Astrocyte (in vitro differentiated cells and primary cell): Measurements from ENCODE around the gene CDH5.

Source experiments
- EZH2 ChIP-seq: IDR thresholded peaks from 2 replicates; pipeline ENCODE4 v1.6.1; 2012; ENCODE audit warnings: mild to moderate bottlenecking, low read length, inconsistent platforms; ENCODE audit not compliant: insufficient read depth
- TF ChIP-seq, protein P1 (sequence below): IDR thresholded peaks from 2 replicates; pipeline ENCODE4 v1.5.1; 2011; ENCODE audit warnings: low read depth, mild to moderate bottlenecking, inconsistent platforms, low read length, moderate library complexity; ENCODE audit not compliant: insufficient read depth

DNA sequence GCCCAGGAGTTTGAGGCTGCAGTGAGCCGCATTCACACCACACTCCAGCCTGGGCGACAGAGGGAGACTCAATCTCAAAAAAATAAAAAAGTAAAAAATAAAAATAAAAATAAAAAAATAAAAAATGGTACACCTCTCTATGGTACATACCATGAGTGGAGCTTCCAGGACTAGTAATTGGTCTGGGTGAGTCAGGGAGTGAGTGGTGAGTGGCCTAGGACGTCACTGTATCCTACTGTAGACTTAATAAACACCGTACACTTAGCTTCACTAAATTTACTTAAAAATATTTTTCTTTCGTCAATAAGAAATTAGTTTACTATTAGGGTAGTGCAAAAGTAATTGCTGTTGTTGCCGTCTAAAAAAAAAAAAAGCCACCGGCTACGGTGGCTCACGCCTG lies 9.0 kb downstream of the CDH5 start:
- TF ChIP-seq, protein P1, sequence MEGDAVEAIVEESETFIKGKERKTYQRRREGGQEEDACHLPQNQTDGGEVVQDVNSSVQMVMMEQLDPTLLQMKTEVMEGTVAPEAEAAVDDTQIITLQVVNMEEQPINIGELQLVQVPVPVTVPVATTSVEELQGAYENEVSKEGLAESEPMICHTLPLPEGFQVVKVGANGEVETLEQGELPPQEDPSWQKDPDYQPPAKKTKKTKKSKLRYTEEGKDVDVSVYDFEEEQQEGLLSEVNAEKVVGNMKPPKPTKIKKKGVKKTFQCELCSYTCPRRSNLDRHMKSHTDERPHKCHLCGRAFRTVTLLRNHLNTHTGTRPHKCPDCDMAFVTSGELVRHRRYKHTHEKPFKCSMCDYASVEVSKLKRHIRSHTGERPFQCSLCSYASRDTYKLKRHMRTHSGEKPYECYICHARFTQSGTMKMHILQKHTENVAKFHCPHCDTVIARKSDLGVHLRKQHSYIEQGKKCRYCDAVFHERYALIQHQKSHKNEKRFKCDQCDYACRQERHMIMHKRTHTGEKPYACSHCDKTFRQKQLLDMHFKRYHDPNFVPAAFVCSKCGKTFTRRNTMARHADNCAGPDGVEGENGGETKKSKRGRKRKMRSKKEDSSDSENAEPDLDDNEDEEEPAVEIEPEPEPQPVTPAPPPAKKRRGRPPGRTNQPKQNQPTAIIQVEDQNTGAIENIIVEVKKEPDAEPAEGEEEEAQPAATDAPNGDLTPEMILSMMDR = no peak
- no peak for TF ChIP-seq EZH2
